GM12892 (cell line): ENCODE measurements around the gene ECHS1.

Experiments used
- POLR2A ChIP-seq: IDR thresholded peaks from 2 replicates; pipeline ENCODE4 v1.6.1; 2011; ENCODE audit warnings: low read depth, low read length, control low read depth
- POLR2AphosphoS5 ChIP-seq: IDR thresholded peaks from 2 replicates; pipeline ENCODE4 v1.6.1; 2011; ENCODE audit warnings: low read depth, low read length, control low read depth
- TAF1 ChIP-seq: IDR thresholded peaks from 2 replicates; pipeline ENCODE4 v1.6.1; 2011; ENCODE audit warnings: low read depth, mild to moderate bottlenecking, control low read depth, low read length, borderline replicate concordance

- TF ChIP-seq POLR2A (peak; percentile 38; the same call in 1 of the 2 replicates), POLR2AphosphoS5 (no peak), TAF1 (no peak)
Observed at GRCh38 chr10:133353202-133353959, 19.8 kb downstream of the ECHS1 start.
